H7 (cell line): ENCODE measurements around the gene ISG20. TPM values are rescaled to one million over a fixed set of nuclear protein-coding genes. Genes with fewer than 3 reads are reported as not detected.
A peak's percentile ranks its signal among the peaks of the same experiment; 100 is the strongest.
"Not testable (repeated sequence)": the region's sequence is repeated elsewhere in the genome, so short reads cannot be mapped to it uniquely, and the experiment has no call there.

Experiments used
- DNase-seq: peaks from one replicate; pipeline ENCODE4 v3.0.0; 2012
- H3K27me3 ChIP-seq: 2 replicates; pipeline ENCODE4 v1.6.0; 2011; ENCODE audit warnings: mild to moderate bottlenecking, low read length; ENCODE audit not compliant: control insufficient read depth, insufficient read depth
- H3K36me3 ChIP-seq: replicated peaks from 2 replicates; pipeline ENCODE4 v1.5.1; 2011; ENCODE audit warnings: low read length; ENCODE audit not compliant: control insufficient read depth, insufficient read depth
- H3K4me3 ChIP-seq: 2 replicates; pipeline ENCODE4 v1.5.1; 2011; ENCODE audit warnings: low read depth, mild to moderate bottlenecking, control low read depth, low read length, moderate library complexity; ENCODE audit not compliant: insufficient read depth
- total RNA-seq: library from RNA; depleted of rRNA; stranded (reverse); fragments of >200 nt; shearing (Covaris generic); gene quantifications from 2 replicates; pipeline ENCODE4 v1.2.3, GENCODE V29; 2014

The ISG20 gene
- total RNA-seq, 1 experiment from 2014 or later, result 0.14 TPM

GRCh38 chr15:88637436-88637835 lies 1.4 kb upstream of the ISG20 start:
- H3K27me3 ChIP-seq, result no peaks in the 10 kb centered on the region

GRCh38 chr15:88637841-88638625 lies 783 bp upstream of the ISG20 start:
- DNase-seq, result no peak
- no peaks in the 10 kb centered on the region for H3K27me3 ChIP-seq
- H3K36me3 ChIP-seq, result peaks cover 1% of the 10 kb centered on the region
- H3K4me3 ChIP-seq, result peak overlapping the region; percentile 9; the same call in 1 of the 2 replicates

More at GRCh38 chr15:88637436-88637835, 1.4 kb upstream of the ISG20 start:
- H3K36me3 ChIP-seq, result peaks cover 1% of the 10 kb centered on the region
- no peak overlapping the region for H3K4me3 ChIP-seq
- DNase-seq, result no peak

- H3K4me3 ChIP-seq, result no peak overlapping the region
Measured at GRCh38 chr15:88641959-88642452, 3.2 kb downstream of the ISG20 start.

GRCh38 chr15:88642514-88642913 lies 3.7 kb downstream of the ISG20 start:
- DNase-seq, H3K36me3 ChIP-seq, H3K4me3 ChIP-seq, H3K27me3 ChIP-seq: not testable (repeated sequence)

More at GRCh38 chr15:88641959-88642452, 3.2 kb downstream of the ISG20 start:
- no peaks in the 10 kb centered on the region for H3K27me3 ChIP-seq
- no peaks in the 10 kb centered on the region; the same call in 1 of the 2 replicates for H3K36me3 ChIP-seq
- DNase-seq, result no peak

- Histone ChIP-seq H3K27me3 (no peaks in the 10 kb centered on the region), H3K36me3 (no peaks in the 10 kb centered on the region; the same call in 1 of the 2 replicates), H3K4me3 (no peak overlapping the region)
- no peak for DNase-seq
Measured at GRCh38 chr15:88644741-88645140, 5.9 kb downstream of the ISG20 start.

- Histone ChIP-seq H3K27me3 (no peaks in the 10 kb centered on the region), H3K36me3 (no peaks in the 10 kb centered on the region), H3K4me3 (no peak overlapping the region)
- DNase-seq, result no peak
Measured at GRCh38 chr15:88645171-88646087, 6.6 kb downstream of the ISG20 start.

GRCh38 chr15:88646088-88646405 lies 7.2 kb downstream of the ISG20 start:
- Histone ChIP-seq H3K27me3 (no peaks in the 10 kb centered on the region), H3K4me3 (no peak overlapping the region), H3K36me3 (no peaks in the 10 kb centered on the region)
- no peak for DNase-seq

- Histone ChIP-seq H3K36me3 (no peaks in the 10 kb centered on the region), H3K4me3 (no peak overlapping the region), H3K27me3 (no peaks in the 10 kb centered on the region)
- DNase-seq, result no peak
Measured at GRCh38 chr15:88646951-88647350, 8.1 kb downstream of the ISG20 start.

GRCh38 chr15:88647351-88648105 lies 8.7 kb downstream of the ISG20 start:
- DNase-seq, result peak; percentile 23
- no peak overlapping the region for H3K4me3 ChIP-seq
- H3K36me3 ChIP-seq, result no peaks in the 10 kb centered on the region
- H3K27me3 ChIP-seq, result no peaks in the 10 kb centered on the region

GRCh38 chr15:88648357-88649214 lies 9.8 kb downstream of the ISG20 start:
- Histone ChIP-seq H3K4me3 (no peak overlapping the region), H3K27me3 (no peaks in the 10 kb centered on the region), H3K36me3 (no peaks in the 10 kb centered on the region)
- DNase-seq, result no peak

- no peak overlapping the region for H3K4me3 ChIP-seq
- H3K36me3 ChIP-seq, result no peaks in the 10 kb centered on the region
- H3K27me3 ChIP-seq, result no peaks in the 10 kb centered on the region
- no peak for DNase-seq
Measured at GRCh38 chr15:88649286-88649733, 10.5 kb downstream of the ISG20 start.

GRCh38 chr15:88649753-88650551 lies 11.1 kb downstream of the ISG20 start:
- H3K27me3 ChIP-seq, result no peaks in the 10 kb centered on the region
- DNase-seq, result no peak
- H3K4me3 ChIP-seq, result no peak overlapping the region
- H3K36me3 ChIP-seq, result no peaks in the 10 kb centered on the region

- peak; percentile 45 for DNase-seq
- H3K36me3 ChIP-seq, result no peaks in the 10 kb centered on the region
- H3K27me3 ChIP-seq, result no peaks in the 10 kb centered on the region
- no peak overlapping the region for H3K4me3 ChIP-seq
Measured at GRCh38 chr15:88650556-88650955, 11.7 kb downstream of the ISG20 start.
